ENCODE data around the gene MLN. TPM values are rescaled to one million over a fixed set of nuclear protein-coding genes. Genes with fewer than 3 reads are reported as not detected.
A peak's percentile ranks its signal among the peaks of the same experiment; 100 is the strongest.

The MLN gene
- total RNA-seq, 2 donors from 2014 or later = 0.48 TPM; not detected in 1

- DNase-seq = no peak
- Histone ChIP-seq H3K4me3 (no peak overlapping the region), H3K36me3 (no peaks in the 10 kb centered on the region), H3K4me1 (no peaks in the 10 kb centered on the region), H3K9ac (ENCODE audit: low read depth in 2 of 2, low read length in 2 of 2) (no peak overlapping the region), H3K27me3 (no peaks in the 10 kb centered on the region), H3K9me3 (no peaks in the 10 kb centered on the region), H3K27ac (no peak overlapping the region)
- TF ChIP-seq CTCF (IDR thresholded peaks at IDR 0.05) = no peak
- intact Hi-C loops (cut with DNase I) = loop anchor here (5.0 kb wide), 1 partner anchor 387 kb away; no protein-coding TSS in a partner anchor
Observed at GRCh38 chr6:33765368-33765767, 38.4 kb downstream of the MLN start.

GRCh38 chr6:33764036-33764435 is 39.8 kb downstream of the MLN start:
- TF ChIP-seq CTCF (IDR thresholded peaks at IDR 0.05) = no peak
- Histone ChIP-seq H3K27me3 (no peaks in the 10 kb centered on the region), H3K9me3 (no peaks in the 10 kb centered on the region), H3K9ac (ENCODE audit: low read depth in 2 of 2, low read length in 2 of 2) (no peak overlapping the region), H3K4me3 (no peak overlapping the region), H3K27ac (no peak overlapping the region), H3K36me3 (no peaks in the 10 kb centered on the region), H3K4me1 (no peaks in the 10 kb centered on the region)
- no peak for DNase-seq
- intact Hi-C loops (cut with DNase I) = loop anchor here (5.0 kb wide), 2 partner anchors 52 to 177 kb away; partner anchors contain the start of gene UQCC2

GRCh38 chr6:33763483-33763882 is 40.3 kb downstream of the MLN start:
- Histone ChIP-seq H3K27me3 (no peaks in the 10 kb centered on the region), H3K27ac (no peak overlapping the region), H3K4me1 (no peaks in the 10 kb centered on the region), H3K9me3 (no peaks in the 10 kb centered on the region), H3K4me3 (no peak overlapping the region), H3K9ac (ENCODE audit: low read depth in 2 of 2, low read length in 2 of 2) (no peak overlapping the region), H3K36me3 (no peaks in the 10 kb centered on the region)
- intact Hi-C loops (cut with DNase I) = loop anchor here (5.0 kb wide), 2 partner anchors 51 to 176 kb away; partner anchors contain the start of gene UQCC2
- no peak for DNase-seq
- no peak for TF ChIP-seq CTCF (IDR thresholded peaks at IDR 0.05)

GRCh38 chr6:33762713-33763112 is 41.1 kb downstream of the MLN start:
- Histone ChIP-seq H3K27ac (no peak overlapping the region), H3K9me3 (no peaks in the 10 kb centered on the region), H3K36me3 (no peaks in the 10 kb centered on the region), H3K9ac (ENCODE audit: low read depth in 2 of 2, low read length in 2 of 2) (no peak overlapping the region), H3K4me3 (no peak overlapping the region), H3K27me3 (no peaks in the 10 kb centered on the region), H3K4me1 (no peaks in the 10 kb centered on the region)
- TF ChIP-seq CTCF (IDR thresholded peaks at IDR 0.05) = no peak
- intact Hi-C loops (cut with DNase I) = loop anchor here (5.0 kb wide), 2 partner anchors 50 to 175 kb away; partner anchors contain the start of gene UQCC2
- DNase-seq = no peak

- Histone ChIP-seq H3K9me3 (no peaks in the 10 kb centered on the region), H3K4me1 (no peaks in the 10 kb centered on the region), H3K27me3 (no peaks in the 10 kb centered on the region), H3K27ac (no peak overlapping the region), H3K36me3 (no peaks in the 10 kb centered on the region), H3K9ac (ENCODE audit: low read depth in 2 of 2, low read length in 2 of 2) (no peak overlapping the region), H3K4me3 (no peak overlapping the region)
- DNase-seq = peak; percentile 83
- peak; percentile 73 for TF ChIP-seq CTCF (IDR thresholded peaks at IDR 0.05)
- intact Hi-C loops (cut with DNase I) = loop anchor here (5.0 kb wide), 2 partner anchors 50 to 175 kb away; partner anchors contain the start of gene UQCC2
Observed at GRCh38 chr6:33761922-33762629, 41.7 kb downstream of the MLN start.

Data from colonic mucosa (tissue), 4 donors.